ENCODE measurements around the gene CACNA1I. TPM values are rescaled to one million over a fixed set of nuclear protein-coding genes. Genes with fewer than 3 reads are reported as not detected.

CACNA1I gene
- total and polyA plus RNA-seq, 4 donors, result 1.2 to 8.5 (median 5.6) TPM

- Histone ChIP-seq H3K36me3 (ENCODE audit: control insufficient read depth, insufficient read depth, low read length) (peaks cover 44% of the 10 kb centered on the region), H3K27me3 (ENCODE audit: control insufficient read depth, insufficient read depth, low read length) (no peaks in the 10 kb centered on the region), H3K4me1 (ENCODE audit: control insufficient read depth, insufficient read depth, low read length) (peaks cover 14% of the 10 kb centered on the region), H3K4me3 (ENCODE audit: low read depth, low read length) (no peak overlapping the region), H3K9me3 (ENCODE audit: control insufficient read depth, insufficient read depth, low read length) (no peaks in the 10 kb centered on the region), H3K27ac (ENCODE audit: low read depth, low read length) (no peak overlapping the region)
- no peak for DNase-seq (ENCODE audit: low read depth in 4 of 6, low spot score in 6 of 6)
- WGBS (ENCODE audit: insufficient coverage), result 76% methylated on average over 9 of the region's 9 CpGs
Measured at GRCh38 chr22:39643311-39644083, 72.9 kb downstream of the CACNA1I start.

GRCh38 chr22:39645532-39645931 is 75.0 kb downstream of the CACNA1I start:
- no peak overlapping the region for H3K27ac ChIP-seq (ENCODE audit: low read depth, low read length)
- H3K36me3 ChIP-seq (ENCODE audit: control insufficient read depth, insufficient read depth, low read length), result peaks cover 57% of the 10 kb centered on the region
- WGBS (ENCODE audit: insufficient coverage), result 58% methylated on average over 6 of the region's 6 CpGs
- DNase-seq (ENCODE audit: low read depth in 4 of 6, low spot score in 6 of 6), result peak in 1 of 6 donors; percentile 42
- peaks cover 17% of the 10 kb centered on the region for H3K4me1 ChIP-seq (ENCODE audit: control insufficient read depth, insufficient read depth, low read length)
- no peaks in the 10 kb centered on the region for H3K27me3 ChIP-seq (ENCODE audit: control insufficient read depth, insufficient read depth, low read length)
- no peak overlapping the region for H3K4me3 ChIP-seq (ENCODE audit: low read depth, low read length)
- no peaks in the 10 kb centered on the region for H3K9me3 ChIP-seq (ENCODE audit: control insufficient read depth, insufficient read depth, low read length)

- Histone ChIP-seq H3K4me3 (ENCODE audit: low read depth, low read length) (no peak overlapping the region), H3K27ac (ENCODE audit: low read depth, low read length) (no peak overlapping the region), H3K9me3 (ENCODE audit: control insufficient read depth, insufficient read depth, low read length) (no peaks in the 10 kb centered on the region), H3K27me3 (ENCODE audit: control insufficient read depth, insufficient read depth, low read length) (no peaks in the 10 kb centered on the region), H3K36me3 (ENCODE audit: control insufficient read depth, insufficient read depth, low read length) (peaks cover 56% of the 10 kb centered on the region), H3K4me1 (ENCODE audit: control insufficient read depth, insufficient read depth, low read length) (peaks cover 27% of the 10 kb centered on the region)
- WGBS (ENCODE audit: insufficient coverage), result 64% methylated on average over 31 of the region's 31 CpGs
- peak in 1 of 6 donors; percentile 74 for DNase-seq (ENCODE audit: low read depth in 4 of 6, low spot score in 6 of 6)
Measured at GRCh38 chr22:39646398-39647063, 76.0 kb downstream of the CACNA1I start.

- Histone ChIP-seq H3K27me3 (ENCODE audit: control insufficient read depth, insufficient read depth, low read length) (no peaks in the 10 kb centered on the region), H3K4me3 (ENCODE audit: low read depth, low read length) (no peak overlapping the region), H3K4me1 (ENCODE audit: control insufficient read depth, insufficient read depth, low read length) (peaks cover 27% of the 10 kb centered on the region), H3K36me3 (ENCODE audit: control insufficient read depth, insufficient read depth, low read length) (peaks cover 44% of the 10 kb centered on the region), H3K27ac (ENCODE audit: low read depth, low read length) (no peak overlapping the region), H3K9me3 (ENCODE audit: control insufficient read depth, insufficient read depth, low read length) (no peaks in the 10 kb centered on the region)
- 76% methylated on average over 32 of the region's 35 CpGs for WGBS (ENCODE audit: insufficient coverage)
- no peak for DNase-seq (ENCODE audit: low read depth in 4 of 6, low spot score in 6 of 6)
Measured at GRCh38 chr22:39647836-39648629, 77.5 kb downstream of the CACNA1I start.

- 53% methylated on average over 3 of the region's 5 CpGs for WGBS (ENCODE audit: insufficient coverage)
- H3K4me1 ChIP-seq (ENCODE audit: control insufficient read depth, insufficient read depth, low read length), result peaks cover 27% of the 10 kb centered on the region
Measured at GRCh38 chr22:39648630-39648950, 78.0 kb downstream of the CACNA1I start.

GRCh38 chr22:39649500-39650089 is 79.0 kb downstream of the CACNA1I start:
- 94% methylated on average over 40 of the region's 41 CpGs for WGBS (ENCODE audit: insufficient coverage)
- no peaks in the 10 kb centered on the region for H3K27me3 ChIP-seq (ENCODE audit: control insufficient read depth, insufficient read depth, low read length)
- peaks cover 27% of the 10 kb centered on the region for H3K4me1 ChIP-seq (ENCODE audit: control insufficient read depth, insufficient read depth, low read length)
- H3K36me3 ChIP-seq (ENCODE audit: control insufficient read depth, insufficient read depth, low read length), result peaks cover 41% of the 10 kb centered on the region
- no peaks in the 10 kb centered on the region for H3K9me3 ChIP-seq (ENCODE audit: control insufficient read depth, insufficient read depth, low read length)
- no peak overlapping the region for H3K27ac ChIP-seq (ENCODE audit: low read depth, low read length)
- H3K4me3 ChIP-seq (ENCODE audit: low read depth, low read length), result no peak overlapping the region
- DNase-seq (ENCODE audit: low read depth in 4 of 6, low spot score in 6 of 6), result no peak

More at GRCh38 chr22:39648630-39648950, 78.0 kb downstream of the CACNA1I start:
- Histone ChIP-seq H3K27me3 (ENCODE audit: control insufficient read depth, insufficient read depth, low read length) (no peaks in the 10 kb centered on the region), H3K9me3 (ENCODE audit: control insufficient read depth, insufficient read depth, low read length) (no peaks in the 10 kb centered on the region), H3K36me3 (ENCODE audit: control insufficient read depth, insufficient read depth, low read length) (peaks cover 39% of the 10 kb centered on the region), H3K4me3 (ENCODE audit: low read depth, low read length) (no peak overlapping the region), H3K27ac (ENCODE audit: low read depth, low read length) (no peak overlapping the region)
- no peak for DNase-seq (ENCODE audit: low read depth in 4 of 6, low spot score in 6 of 6)

- 66% methylated on average over 22 of the region's 24 CpGs for WGBS (ENCODE audit: insufficient coverage)
- H3K4me1 ChIP-seq (ENCODE audit: control insufficient read depth, insufficient read depth, low read length), result peaks cover 34% of the 10 kb centered on the region
- peaks cover 34% of the 10 kb centered on the region for H3K36me3 ChIP-seq (ENCODE audit: control insufficient read depth, insufficient read depth, low read length)
- no peaks in the 10 kb centered on the region for H3K9me3 ChIP-seq (ENCODE audit: control insufficient read depth, insufficient read depth, low read length)
- peak in 2 of 6 donors; percentile 31 to 92 for DNase-seq (ENCODE audit: low read depth in 4 of 6, low spot score in 6 of 6)
- no peak overlapping the region for H3K4me3 ChIP-seq (ENCODE audit: low read depth, low read length)
- peaks cover 2% of the 10 kb centered on the region for H3K27me3 ChIP-seq (ENCODE audit: control insufficient read depth, insufficient read depth, low read length)
- H3K27ac ChIP-seq (ENCODE audit: low read depth, low read length), result no peak overlapping the region
Measured at GRCh38 chr22:39651053-39651996, 80.8 kb downstream of the CACNA1I start.

- Histone ChIP-seq H3K36me3 (ENCODE audit: control insufficient read depth, insufficient read depth, low read length) (peaks cover 24% of the 10 kb centered on the region), H3K27me3 (ENCODE audit: control insufficient read depth, insufficient read depth, low read length) (peaks cover 4% of the 10 kb centered on the region), H3K4me1 (ENCODE audit: control insufficient read depth, insufficient read depth, low read length) (peaks cover 37% of the 10 kb centered on the region), H3K27ac (ENCODE audit: low read depth, low read length) (no peak overlapping the region), H3K9me3 (ENCODE audit: control insufficient read depth, insufficient read depth, low read length) (no peaks in the 10 kb centered on the region), H3K4me3 (ENCODE audit: low read depth, low read length) (no peak overlapping the region)
- no peak for DNase-seq (ENCODE audit: low read depth in 4 of 6, low spot score in 6 of 6)
- WGBS (ENCODE audit: insufficient coverage), result 77% methylated on average over 14 of the region's 16 CpGs
Measured at GRCh38 chr22:39652990-39653786, 82.6 kb downstream of the CACNA1I start.
